ENCODE measurements around the gene HECTD4. TPM values are rescaled to one million over a fixed set of nuclear protein-coding genes. Genes with fewer than 3 reads are reported as not detected.

The HECTD4 gene
- total RNA-seq, 1 donor from 2014 or later: 35.1 TPM

DNA sequence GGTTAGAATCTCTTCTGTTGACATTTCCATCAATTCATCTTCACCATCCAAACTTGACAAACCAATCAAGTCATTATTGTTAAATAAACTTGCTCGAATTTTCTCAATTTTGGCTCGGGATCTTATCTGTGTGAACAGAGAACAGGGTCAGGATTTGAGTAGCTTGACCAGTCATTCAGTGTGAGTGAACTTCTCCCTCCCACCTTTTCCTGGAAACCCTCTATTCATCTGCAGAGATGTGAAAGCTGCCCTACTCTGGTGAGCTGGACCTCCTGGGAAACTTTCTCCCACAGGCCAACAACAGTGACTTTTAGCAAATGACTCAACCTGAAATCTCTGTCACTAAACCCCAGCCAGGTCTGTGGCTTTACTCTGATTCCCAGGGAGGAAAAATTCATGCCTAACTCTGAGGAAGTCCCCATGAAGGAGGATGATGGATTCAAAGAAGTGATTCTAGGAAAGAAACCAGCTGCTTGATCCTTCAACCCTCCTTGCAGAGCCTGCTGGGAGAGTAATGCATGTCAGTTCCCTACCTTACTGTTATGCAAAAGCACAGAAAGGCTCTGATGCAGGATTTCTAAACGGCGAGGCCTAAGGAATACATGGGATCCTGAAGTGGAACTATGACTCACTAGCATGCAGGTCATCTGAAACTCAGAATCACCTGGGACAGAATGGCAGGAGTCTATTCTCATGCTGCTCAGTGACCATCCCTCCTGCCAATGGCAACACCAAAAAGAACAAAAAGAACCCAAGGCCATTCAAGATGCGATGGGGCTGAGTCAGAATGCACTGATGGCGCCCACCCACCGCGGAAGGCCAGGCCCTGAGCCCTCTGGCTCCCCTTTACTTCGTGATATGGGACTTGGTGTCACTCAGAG lies 198.8 kb downstream of the HECTD4 start:
- DNase-seq (ENCODE audit: extremely low read depth, low read depth, low spot score): no peak

DNA sequence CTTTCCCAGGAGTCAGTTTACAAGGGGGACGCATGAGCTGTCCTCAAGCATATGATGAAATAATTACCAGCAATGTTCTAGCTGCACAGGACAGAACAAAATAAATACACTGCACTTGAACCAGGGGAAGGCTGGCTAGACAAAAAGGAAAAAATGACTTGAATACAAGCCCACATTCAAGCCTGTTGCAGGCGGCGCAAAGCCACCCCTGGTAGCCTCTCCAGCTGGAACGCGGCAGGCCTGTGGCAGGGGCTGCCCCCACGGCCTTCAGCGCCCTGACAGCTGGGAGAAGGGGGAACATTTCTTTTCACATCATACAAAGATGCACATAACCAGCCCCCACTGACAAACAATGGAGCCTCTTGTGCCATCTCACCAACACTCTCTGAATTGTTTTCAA lies 199.7 kb downstream of the HECTD4 start:
- no peak for DNase-seq (ENCODE audit: extremely low read depth, low read depth, low spot score)

- no peak for DNase-seq (ENCODE audit: extremely low read depth, low read depth, low spot score)
Measured at GRCh38 chr12:112180422-112180821, 201.8 kb downstream of the HECTD4 start.

- DNase-seq (ENCODE audit: extremely low read depth, low read depth, low spot score): no peak
Measured at GRCh38 chr12:112179916-112180315, 202.3 kb downstream of the HECTD4 start.

- no peak for DNase-seq (ENCODE audit: extremely low read depth, low read depth, low spot score)
Measured at GRCh38 chr12:112179341-112179740, 202.9 kb downstream of the HECTD4 start.

DNA sequence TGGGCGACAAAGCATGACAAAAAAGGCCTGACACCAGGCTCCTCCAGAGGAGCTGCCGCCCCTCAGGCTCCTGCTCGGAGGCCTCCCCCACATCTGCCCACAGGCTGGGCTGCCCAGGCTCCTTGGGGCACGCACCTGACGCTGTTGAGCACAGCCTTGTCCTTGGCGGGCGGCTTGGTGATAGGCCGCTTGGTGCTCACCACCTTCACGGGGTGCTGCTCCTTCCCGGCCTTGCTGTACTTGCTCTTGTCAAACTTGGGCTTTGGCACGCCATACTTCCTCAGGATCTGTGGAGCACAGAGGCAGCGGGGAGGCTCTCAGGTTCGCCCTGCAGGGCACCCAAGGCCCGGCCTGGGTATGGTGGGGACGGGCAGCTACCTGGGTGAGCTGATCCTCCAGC lies 203.4 kb downstream of the HECTD4 start:
- no peak for DNase-seq (ENCODE audit: extremely low read depth, low read depth, low spot score)

DNA sequence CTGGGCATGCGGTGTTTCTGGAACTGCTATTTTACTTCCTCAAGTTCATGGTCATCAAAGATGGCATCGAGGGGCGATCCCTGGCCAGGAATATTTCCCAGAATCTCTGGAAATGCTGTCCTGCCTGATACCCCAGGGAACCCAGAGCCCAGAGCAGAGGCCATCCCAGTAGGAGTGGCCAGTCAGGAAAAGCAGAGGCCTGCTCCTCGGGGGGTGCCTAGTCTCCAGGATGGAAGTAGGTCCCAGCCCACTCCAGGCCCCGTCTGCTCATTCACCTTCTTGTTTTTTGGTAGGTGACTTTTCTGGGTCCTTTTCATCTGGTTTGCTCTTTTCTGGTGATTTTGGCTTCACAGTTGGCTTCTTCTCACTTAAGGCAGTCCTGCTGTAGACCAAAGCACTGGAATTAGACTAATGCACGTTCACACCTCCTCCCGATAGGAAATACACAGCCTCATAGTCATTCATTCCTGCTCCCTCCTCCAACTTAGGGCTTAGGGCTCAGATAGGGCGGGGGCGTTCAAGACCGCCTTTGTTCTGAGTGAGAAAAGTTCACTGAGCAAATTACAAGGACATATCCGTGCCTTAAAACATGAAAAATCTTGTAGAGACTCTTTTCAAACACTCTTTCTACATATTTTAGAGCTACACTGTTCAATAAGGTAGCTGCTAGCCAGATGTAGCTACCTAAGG lies 205.8 kb downstream of the HECTD4 start:
- DNase-seq (ENCODE audit: extremely low read depth, low read depth, low spot score): no peak

DNA sequence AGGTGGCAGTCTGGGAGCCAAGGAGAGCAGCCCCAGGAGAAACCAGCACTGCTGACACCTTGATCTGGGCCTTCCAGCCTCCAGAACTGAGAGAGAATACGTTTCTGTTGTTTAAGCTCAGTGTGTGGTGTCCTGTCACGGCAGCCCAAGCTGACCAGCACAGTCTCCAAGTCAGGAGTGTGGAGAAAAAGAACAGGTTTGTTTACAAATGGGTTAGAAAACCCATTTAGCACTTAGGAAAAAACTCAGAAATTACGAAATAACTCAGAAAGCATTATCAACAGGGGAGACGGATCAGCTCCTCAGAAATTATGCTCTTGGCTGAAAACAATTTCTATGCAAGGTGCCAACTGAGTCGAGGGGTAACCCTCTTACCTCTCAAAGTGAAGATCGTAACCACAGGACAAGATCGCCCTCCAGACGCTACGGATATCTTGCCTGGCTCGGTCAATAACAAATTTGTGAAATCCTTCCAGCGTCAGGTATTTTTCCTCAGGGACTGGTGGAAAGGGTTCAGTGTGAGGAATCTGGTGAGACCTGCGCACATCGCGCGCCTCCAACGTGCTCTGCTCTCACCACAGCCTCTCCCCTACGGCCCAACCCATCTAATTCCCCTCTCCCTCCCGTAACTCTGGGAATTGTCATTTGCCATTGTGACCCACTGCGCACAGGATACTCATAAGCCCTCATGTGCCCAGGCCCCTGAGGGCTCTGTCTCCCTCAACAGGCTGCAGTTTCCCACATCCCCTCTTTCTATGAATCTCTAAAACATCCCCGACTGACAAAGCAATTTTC lies 206.7 kb downstream of the HECTD4 start:
- no peak for DNase-seq (ENCODE audit: extremely low read depth, low read depth, low spot score)

DNA sequence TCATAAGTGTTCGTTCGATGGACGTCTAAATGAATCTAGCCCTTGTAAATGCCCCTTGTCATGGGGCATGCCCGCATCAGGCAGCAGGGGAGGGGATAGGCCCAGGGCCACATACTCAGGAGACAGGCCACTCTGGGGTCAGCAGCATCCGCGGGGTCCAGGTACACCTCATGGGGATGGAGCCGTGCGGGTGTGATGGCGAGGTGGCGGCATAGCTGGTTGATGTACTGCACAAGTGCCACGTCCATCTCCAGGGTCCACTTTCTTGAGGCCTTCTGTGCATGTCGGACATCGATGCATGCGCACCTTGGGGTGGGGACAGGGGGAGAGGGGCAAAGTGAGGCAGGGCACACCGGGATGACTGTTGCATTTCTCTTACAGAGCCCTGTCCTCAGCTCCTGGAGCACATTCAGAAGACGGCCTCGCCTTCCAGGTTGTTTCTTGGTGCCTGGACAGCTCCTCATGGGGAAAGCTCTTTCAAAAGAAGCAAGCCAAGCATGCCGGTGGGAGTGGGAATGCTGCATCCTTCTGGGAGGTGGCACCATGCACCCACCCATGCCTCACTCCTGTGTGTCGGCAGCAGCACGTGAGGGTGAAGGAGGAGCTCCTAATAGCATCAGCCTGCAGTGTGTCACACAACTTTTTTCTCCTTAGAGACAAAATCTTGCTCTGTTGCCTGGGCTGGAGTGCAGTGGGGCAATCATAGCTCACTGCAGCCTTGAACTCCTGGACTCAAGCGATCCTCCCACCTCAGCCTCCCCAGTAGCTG lies 209.5 kb downstream of the HECTD4 start:
- no peak for DNase-seq (ENCODE audit: extremely low read depth, low read depth, low spot score)

DNA sequence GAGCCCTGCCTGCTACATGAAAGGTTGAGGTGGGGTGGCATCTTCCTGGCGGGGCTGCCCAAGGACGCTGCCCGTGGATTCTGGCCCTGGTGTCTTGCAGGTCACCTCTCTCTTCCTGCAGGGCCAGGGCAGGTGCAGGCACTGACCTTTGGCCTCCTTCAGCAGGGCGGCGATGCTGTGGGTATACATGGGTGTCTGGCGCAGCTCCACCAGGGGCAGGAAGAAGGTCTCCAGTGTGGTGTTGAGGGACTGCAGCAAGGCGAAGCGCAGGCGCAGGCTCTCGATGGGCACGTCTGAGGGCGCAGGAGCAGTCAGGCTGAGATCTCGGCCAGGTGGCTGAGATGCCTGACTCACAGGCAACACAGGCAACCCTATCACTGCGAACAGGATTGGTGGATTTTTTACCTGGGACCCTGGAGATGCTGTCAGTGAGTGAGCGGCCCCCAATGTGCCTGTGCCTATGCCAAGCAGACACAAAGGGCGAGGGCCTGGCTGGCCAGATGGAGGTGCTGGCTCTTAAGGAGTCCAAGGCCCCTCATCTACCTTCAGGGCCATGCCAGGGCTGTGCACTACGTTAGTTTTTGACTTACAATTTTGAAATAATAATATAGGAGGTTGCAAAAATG lies 211.1 kb downstream of the HECTD4 start:
- DNase-seq (ENCODE audit: extremely low read depth, low read depth, low spot score): no peak

DNA sequence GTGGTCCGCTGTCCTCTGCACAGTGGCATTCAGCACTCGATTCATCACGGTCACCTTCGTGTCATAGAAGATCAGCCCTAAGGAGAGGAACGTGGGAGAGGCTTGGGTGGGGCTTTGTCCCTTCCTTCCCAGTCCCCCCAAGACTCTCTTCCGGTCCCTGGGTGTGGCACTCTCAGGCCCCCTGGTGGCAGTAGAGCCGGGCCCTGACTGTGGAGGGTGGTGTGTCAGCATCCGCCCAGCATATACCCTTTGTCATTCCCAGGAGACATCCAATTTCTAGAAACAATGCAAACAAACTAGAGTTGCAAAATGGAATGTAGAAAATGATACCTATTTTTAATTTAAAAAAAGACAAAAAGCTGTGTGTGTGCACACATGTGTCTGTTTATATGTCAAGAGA lies 211.9 kb downstream of the HECTD4 start:
- DNase-seq (ENCODE audit: extremely low read depth, low read depth, low spot score): no peak

- DNase-seq (ENCODE audit: extremely low read depth, low read depth, low spot score): no peak
Measured at GRCh38 chr12:112169966-112170365, 212.3 kb downstream of the HECTD4 start.

GRCh38 chr12:112169161-112169872 lies 212.9 kb downstream of the HECTD4 start:
- no peak for DNase-seq (ENCODE audit: extremely low read depth, low read depth, low spot score)

- DNase-seq (ENCODE audit: extremely low read depth, low read depth, low spot score): no peak
Measured at GRCh38 chr12:112168561-112168971, 213.7 kb downstream of the HECTD4 start.

GRCh38 chr12:112167718-112168525 lies 214.3 kb downstream of the HECTD4 start:
- no peak for DNase-seq (ENCODE audit: extremely low read depth, low read depth, low spot score)

GRCh38 chr12:112167031-112167461 lies 215.2 kb downstream of the HECTD4 start:
- DNase-seq (ENCODE audit: extremely low read depth, low read depth, low spot score): no peak

- no peak for DNase-seq (ENCODE audit: extremely low read depth, low read depth, low spot score)
Measured at GRCh38 chr12:112166051-112167015, 215.9 kb downstream of the HECTD4 start.
